HepG2 (cell line): Measurements from ENCODE around the gene SCARF1. TPM values are rescaled to one million over a fixed set of nuclear protein-coding genes. Genes with fewer than 3 reads are reported as not detected.
A peak's percentile ranks its signal among the peaks of the same experiment; 100 is the strongest.

Experiments used
- ATM ChIP-seq: fragments of 450-650 bp; IDR thresholded peaks from 2 replicates; pipeline ENCODE4 v1.7.1; 2017; ENCODE audit warnings: mild to moderate bottlenecking, borderline replicate concordance
- DRAP1 ChIP-seq: IDR thresholded peaks from 2 replicates; pipeline ENCODE4 v1.6.1; 2016; ENCODE audit warnings: missing genetic modification reagents, missing compliant biosample characterization
- E2F2 ChIP-seq: sonication (generic); formaldehyde crosslinking; IDR thresholded peaks from 2 replicates; pipeline ENCODE4 v1.4.0; 2020; ENCODE audit warnings: missing genetic modification reagents, borderline replicate concordance
- FOSL2 ChIP-seq: sonication (generic); formaldehyde crosslinking; IDR thresholded peaks from 2 replicates; pipeline ENCODE4 v1.4.0; 2020; ENCODE audit warnings: missing genetic modification reagents
- FOXP1 ChIP-seq, 2 experiments: fragments of 450-650 bp in 1 of 2; IDR thresholded peaks; 2 replicates each; pipeline ENCODE4 v1.6.1; 2017 to 2018; ENCODE audit warnings: antibody characterized with exemption in 1 of 2
- GTF3A ChIP-seq: sonication (generic); formaldehyde crosslinking; conservative IDR thresholded peaks from 2 replicates; pipeline ENCODE4 v1.4.0; 2020; ENCODE audit warnings: mild to moderate bottlenecking, missing genetic modification reagents
- JUND ChIP-seq: sonication (generic); formaldehyde crosslinking; IDR thresholded peaks from 2 replicates; pipeline ENCODE4 v1.8.0; 2022; ENCODE audit warnings: mild to moderate bottlenecking, missing genetic modification reagents
- LBX2 ChIP-seq: sonication (generic); formaldehyde crosslinking; IDR thresholded peaks from 2 replicates; pipeline ENCODE4 v1.5.0; 2020; ENCODE audit warnings: missing genetic modification reagents, mild to moderate bottlenecking, borderline replicate concordance
- NFIB ChIP-seq: sonication (generic); formaldehyde crosslinking; IDR thresholded peaks from 2 replicates; pipeline ENCODE4 v1.9.0; 2021; ENCODE audit warnings: missing genetic modification reagents, mild to moderate bottlenecking, borderline replicate concordance
- PHF20 ChIP-seq: sonication (generic); formaldehyde crosslinking; IDR thresholded peaks from 2 replicates; pipeline ENCODE4 v1.5.0; 2020; ENCODE audit warnings: mild to moderate bottlenecking, missing genetic modification reagents
- RAD51 ChIP-seq: fragments of 450-650 bp; IDR thresholded peaks from 2 replicates; pipeline ENCODE4 v1.6.1; 2016; ENCODE audit warnings: borderline replicate concordance
- SOX5 ChIP-seq: IDR thresholded peaks from 2 replicates; pipeline ENCODE4 v1.6.1; 2016; ENCODE audit warnings: borderline replicate concordance
- SP1 ChIP-seq, 2 experiments: fragments of 450-650 bp in 1 of 2; sonication (generic) in 1 of 2; formaldehyde crosslinking in 1 of 2; IDR thresholded peaks; 2 replicates each; pipeline versions ENCODE4 v1.4.0 to v1.6.1; 2016 to 2020; ENCODE audit warnings: missing genetic modification reagents in 1 of 2
- TRAFD1 ChIP-seq: sonication (generic); formaldehyde crosslinking; IDR thresholded peaks from 2 replicates; pipeline ENCODE4 v1.5.1; 2020; ENCODE audit warnings: missing genetic modification reagents, mild to moderate bottlenecking, borderline replicate concordance
- ZBTB1 ChIP-seq: sonication (generic); formaldehyde crosslinking; IDR thresholded peaks from 2 replicates; pipeline ENCODE4 v1.4.0; 2020; ENCODE audit warnings: missing genetic modification reagents, borderline replicate concordance
- ZBTB20 ChIP-seq: sonication (generic); formaldehyde crosslinking; IDR thresholded peaks from 2 replicates; pipeline ENCODE4 v1.8.1; 2023; ENCODE audit warnings: missing genetic modification reagents, low read depth, mild to moderate bottlenecking, borderline replicate concordance
- ZNF235 ChIP-seq: sonication (generic); formaldehyde crosslinking; IDR thresholded peaks from 2 replicates; pipeline ENCODE4 v1.8.1; 2023; ENCODE audit warnings: mild to moderate bottlenecking, missing genetic modification reagents, borderline replicate concordance
- ZNF24 ChIP-seq: fragments of 450-650 bp; IDR thresholded peaks from 2 replicates; pipeline ENCODE4 v1.6.1; 2017; ENCODE audit warnings: antibody characterized with exemption, mild to moderate bottlenecking
- ZNF432 ChIP-seq: sonication (generic); formaldehyde crosslinking; IDR thresholded peaks from 2 replicates; pipeline ENCODE4 v1.5.0; 2020; ENCODE audit warnings: missing genetic modification reagents, mild to moderate bottlenecking, borderline replicate concordance
- ZNF670 ChIP-seq: sonication (generic); formaldehyde crosslinking; IDR thresholded peaks from 2 replicates; pipeline ENCODE4 v1.8.0; 2022; ENCODE audit warnings: mild to moderate bottlenecking, missing genetic modification reagents, borderline replicate concordance
- ZNF7 ChIP-seq: IDR thresholded peaks from 2 replicates; pipeline ENCODE4 v1.6.1; 2016; ENCODE audit warnings: missing biosample characterization, missing genetic modification reagents
- ZNF704 ChIP-seq: sonication (generic); formaldehyde crosslinking; IDR thresholded peaks from 2 replicates; pipeline ENCODE4 v1.8.1; 2023; ENCODE audit warnings: mild to moderate bottlenecking, inconsistent platforms, moderate library complexity, missing genetic modification reagents, borderline replicate concordance
- polyA plus RNA-seq, 8 experiments: library from polyadenylated mRNA; depleted of rRNA in 3 of 8; stranded (reverse) in 7 of 8; unstranded in 1 of 8; fragments of >200 nt; fragmentation: Illumina TruSeq in 4 of 8; extraction: Trizol in 4 of 8; gene quantifications; 2 replicates each; pipeline versions ENCODE4 v1.2.1 to v1.2.3, GENCODE V29; 2011 to 2016; ENCODE audit warnings: low read depth in 4 of 8, missing spikeins in 1 of 8, mixed read lengths in 1 of 8; ENCODE audit not compliant: insufficient read depth in 1 of 8
- total RNA-seq, 5 experiments: library from RNA; depleted of rRNA; stranded (reverse); fragments of >200 nt; fragmentation: Illumina TruSeq; extraction: Trizol; gene quantifications; 2 replicates each; pipeline ENCODE4 v1.2.3, GENCODE V29; 2016; ENCODE audit warnings: low read depth in 1 of 5

The SCARF1 gene
- total and polyA plus RNA-seq, 2 of the 13 experiments (the other 11 are each of a cell fraction or from before 2014, with no cell fraction given): 0.24 to 0.71 TPM

- TF ChIP-seq ZBTB1 (no peak), ATM (no peak), FOXP1 (IDR thresholded peaks at IDR 0.05) (no peak), FOXP1 (CRISPR knock-in tag; IDR thresholded peaks at IDR 0.05) (no peak), ZNF704 (CRISPR knock-in tag) (no peak), DRAP1 (CRISPR knock-in tag) (no peak; the same call in 1 of the 2 replicates), ZNF235 (no peak), ZNF7 (no peak), PHF20 (no peak; the same call in 1 of the 2 replicates), SOX5 (CRISPR knock-in tag) (no peak), ZNF24 (no peak), ZNF432 (CRISPR knock-in tag) (no peak), LBX2 (CRISPR knock-in tag) (no peak), RAD51 (no peak), GTF3A (CRISPR knock-in tag) (no peak), TRAFD1 (CRISPR knock-in tag) (no peak), ZNF670 (CRISPR knock-in tag) (peak; percentile 38; the same call in 1 of the 2 replicates), FOSL2 (CRISPR knock-in tag) (peak; percentile 64), SP1 (IDR thresholded peaks at IDR 0.05) (no peak), SP1 (CRISPR knock-in tag; IDR thresholded peaks at IDR 0.05) (peak; percentile 69), E2F2 (CRISPR knock-in tag) (no peak), ZBTB20 (CRISPR knock-in tag) (no peak), JUND (CRISPR knock-in tag) (peak; percentile 34; the same call in 1 of the 2 replicates), NFIB (CRISPR knock-in tag) (no peak)
Observed at GRCh38 chr17:1648963-1649843, 3.7 kb upstream of the SCARF1 start (continued).
